Neural progenitor cell (in vitro differentiated cells): Measurements from ENCODE around the gene HSF2BP. TPM values are rescaled to one million over a fixed set of nuclear protein-coding genes. Genes with fewer than 3 reads are reported as not detected.

Experiments
- DNase-seq: peaks from one replicate; pipeline ENCODE4 v3.0.0-alpha.2; 2016; ENCODE audit warnings: low spot score
- H2AFZ ChIP-seq: fragments of 200-600 bp; sonication (generic); replicated peaks from 2 replicates; pipeline ENCODE4 v1.6.1; 2016; ENCODE audit warnings: antibody characterized with exemption
- H3F3A ChIP-seq: fragments of 200-600 bp; sonication (generic); 2 replicates; pipeline ENCODE4 v1.6.1; 2016; ENCODE audit warnings: antibody characterized with exemption, low read depth
- H3K27ac ChIP-seq: fragments of 200-600 bp; sonication (generic); 2 replicates; pipeline ENCODE4 v1.5.1; 2016; ENCODE audit warnings: mild to moderate bottlenecking
- H3K27me3 ChIP-seq: fragments of 200-600 bp; sonication (generic); 2 replicates; pipeline ENCODE4 v1.6.1; 2016; ENCODE audit warnings: mild to moderate bottlenecking, moderate library complexity
- H3K36me3 ChIP-seq: fragments of 200-600 bp; sonication (generic); 2 replicates; pipeline ENCODE4 v1.5.1; 2016
- H3K4me1 ChIP-seq: fragments of 200-600 bp; sonication (generic); 2 replicates; pipeline ENCODE4 v1.6.1; 2016; ENCODE audit warnings: mixed run types
- H3K4me2 ChIP-seq: fragments of 200-600 bp; sonication (generic); 2 replicates; pipeline ENCODE4 v1.6.1; 2016
- H3K4me3 ChIP-seq: fragments of 200-600 bp; sonication (generic); 2 replicates; pipeline ENCODE4 v1.5.1; 2016
- H3K79me2 ChIP-seq: fragments of 200-600 bp; sonication (generic); 2 replicates; pipeline ENCODE4 v1.6.1; 2016; ENCODE audit warnings: low read depth
- H3K9ac ChIP-seq: fragments of 200-600 bp; sonication (generic); 2 replicates; pipeline ENCODE4 v1.6.1; 2016
- H3K9me3 ChIP-seq: fragments of 200-600 bp; sonication (generic); 2 replicates; pipeline ENCODE4 v1.5.1; 2016; ENCODE audit warnings: low read depth
- H4K20me1 ChIP-seq: fragments of 200-600 bp; sonication (generic); 2 replicates; pipeline ENCODE4 v1.6.1; 2016; ENCODE audit warnings: low read depth
- H3K27ac Mint-ChIP-seq: 3 replicates; pipeline ENCODE4 v1.8.0; 2021; ENCODE audit warnings: mixed read lengths
- H3K27me3 Mint-ChIP-seq: 2 replicates; pipeline ENCODE4 v1.8.0; 2022; ENCODE audit warnings: low read depth, mild to moderate bottlenecking, inconsistent platforms, moderate library complexity, mixed read lengths; ENCODE audit not compliant: insufficient read depth
- H3K36me3 Mint-ChIP-seq: 3 replicates; pipeline ENCODE4 v1.8.0; 2021; ENCODE audit warnings: mixed read lengths
- H3K4me1 Mint-ChIP-seq: 3 replicates; pipeline ENCODE4 v1.8.0; 2021; ENCODE audit warnings: mixed read lengths
- H3K4me3 Mint-ChIP-seq: 3 replicates; pipeline ENCODE4 v1.8.0; 2021; ENCODE audit warnings: mild to moderate bottlenecking, moderate library complexity, mixed read lengths
- H3K9me3 Mint-ChIP-seq: 3 replicates; pipeline ENCODE4 v1.8.0; 2020; ENCODE audit warnings: mixed read lengths
- EZH2 ChIP-seq: fragments of 200-600 bp; sonication (generic); IDR thresholded peaks from 2 replicates; pipeline ENCODE4 v1.6.1; 2017; ENCODE audit warnings: antibody characterized with exemption, mild to moderate bottlenecking, moderate library complexity
- EZH2phosphoT487 ChIP-seq: fragments of 200-600 bp; sonication (generic); IDR thresholded peaks from 2 replicates; pipeline ENCODE4 v1.6.1; 2017; ENCODE audit warnings: antibody characterized with exemption
- total RNA-seq: library from RNA; depleted of rRNA; stranded (reverse); fragments of >200 nt; gene quantifications from 2 replicates; pipeline ENCODE4 v1.2.3, GENCODE V29; 2015; ENCODE audit warnings: low replicate concordance
- TF ChIP-seq, protein P1 (sequence below): fragments of 200-600 bp; sonication (generic); IDR thresholded peaks from 2 replicates; pipeline ENCODE4 v1.5.1; 2017; ENCODE audit warnings: antibody characterized with exemption, mild to moderate bottlenecking

Gene HSF2BP
- total RNA-seq, 1 donor from 2014 or later: 0.71 TPM

GRCh38 chr21:43585514-43585913 is 73.8 kb downstream of the HSF2BP start:
- Histone ChIP-seq H3K4me1 (peaks cover 10% of the 10 kb centered on the region), H3K27ac (no peak overlapping the region), H3K9ac (no peak overlapping the region), H4K20me1 (no peaks in the 10 kb centered on the region), H2AFZ (no peak overlapping the region), H3K4me2 (no peak overlapping the region), H3K9me3 (no peaks in the 10 kb centered on the region), H3K36me3 (no peaks in the 10 kb centered on the region), H3K4me3 (no peak overlapping the region), H3K27me3 (no peaks in the 10 kb centered on the region), H3F3A (no peaks in the 10 kb centered on the region), H3K79me2 (no peaks in the 10 kb centered on the region)
- H3K27ac Mint-ChIP-seq: peak overlapping the region; percentile 36
- DNase-seq: no peak
- H3K27me3 Mint-ChIP-seq: peaks cover 8% of the 10 kb centered on the region
- H3K36me3 Mint-ChIP-seq: no peaks in the 10 kb centered on the region
- H3K4me3 Mint-ChIP-seq: no peak overlapping the region
- H3K4me1 Mint-ChIP-seq: peaks cover 15% of the 10 kb centered on the region
- TF ChIP-seq EZH2phosphoT487 (no peak), EZH2 (no peak)
- TF ChIP-seq, protein P1, sequence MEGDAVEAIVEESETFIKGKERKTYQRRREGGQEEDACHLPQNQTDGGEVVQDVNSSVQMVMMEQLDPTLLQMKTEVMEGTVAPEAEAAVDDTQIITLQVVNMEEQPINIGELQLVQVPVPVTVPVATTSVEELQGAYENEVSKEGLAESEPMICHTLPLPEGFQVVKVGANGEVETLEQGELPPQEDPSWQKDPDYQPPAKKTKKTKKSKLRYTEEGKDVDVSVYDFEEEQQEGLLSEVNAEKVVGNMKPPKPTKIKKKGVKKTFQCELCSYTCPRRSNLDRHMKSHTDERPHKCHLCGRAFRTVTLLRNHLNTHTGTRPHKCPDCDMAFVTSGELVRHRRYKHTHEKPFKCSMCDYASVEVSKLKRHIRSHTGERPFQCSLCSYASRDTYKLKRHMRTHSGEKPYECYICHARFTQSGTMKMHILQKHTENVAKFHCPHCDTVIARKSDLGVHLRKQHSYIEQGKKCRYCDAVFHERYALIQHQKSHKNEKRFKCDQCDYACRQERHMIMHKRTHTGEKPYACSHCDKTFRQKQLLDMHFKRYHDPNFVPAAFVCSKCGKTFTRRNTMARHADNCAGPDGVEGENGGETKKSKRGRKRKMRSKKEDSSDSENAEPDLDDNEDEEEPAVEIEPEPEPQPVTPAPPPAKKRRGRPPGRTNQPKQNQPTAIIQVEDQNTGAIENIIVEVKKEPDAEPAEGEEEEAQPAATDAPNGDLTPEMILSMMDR: no peak
- H3K9me3 Mint-ChIP-seq: no peaks in the 10 kb centered on the region

- no peaks in the 10 kb centered on the region for H3K36me3 ChIP-seq
- peak overlapping the region; percentile 65 for H3K27ac Mint-ChIP-seq
- no peaks in the 10 kb centered on the region for H3K27me3 ChIP-seq
- TF ChIP-seq EZH2phosphoT487: no peak
- TF ChIP-seq, protein P1: no peak
- TF ChIP-seq EZH2: no peak
- no peak for DNase-seq
- H3K9me3 Mint-ChIP-seq: no peaks in the 10 kb centered on the region
- no peaks in the 10 kb centered on the region for H3K36me3 Mint-ChIP-seq
- H3K4me2 ChIP-seq: no peak overlapping the region
- H3K79me2 ChIP-seq: no peaks in the 10 kb centered on the region
- H3K4me1 Mint-ChIP-seq: peaks cover 8% of the 10 kb centered on the region
- H3K4me3 ChIP-seq: no peak overlapping the region
- no peak overlapping the region for H3K4me3 Mint-ChIP-seq
- peaks cover 5% of the 10 kb centered on the region for H3K27me3 Mint-ChIP-seq
- no peak overlapping the region for H3K9ac ChIP-seq
- H2AFZ ChIP-seq: no peak overlapping the region
- H3K27ac ChIP-seq: no peak overlapping the region
- no peaks in the 10 kb centered on the region for H3K9me3 ChIP-seq
- no peaks in the 10 kb centered on the region for H4K20me1 ChIP-seq
- peaks cover 4% of the 10 kb centered on the region for H3K4me1 ChIP-seq
- no peaks in the 10 kb centered on the region for H3F3A ChIP-seq
Measured at GRCh38 chr21:43581453-43581852, 77.8 kb downstream of the HSF2BP start.

DNA sequence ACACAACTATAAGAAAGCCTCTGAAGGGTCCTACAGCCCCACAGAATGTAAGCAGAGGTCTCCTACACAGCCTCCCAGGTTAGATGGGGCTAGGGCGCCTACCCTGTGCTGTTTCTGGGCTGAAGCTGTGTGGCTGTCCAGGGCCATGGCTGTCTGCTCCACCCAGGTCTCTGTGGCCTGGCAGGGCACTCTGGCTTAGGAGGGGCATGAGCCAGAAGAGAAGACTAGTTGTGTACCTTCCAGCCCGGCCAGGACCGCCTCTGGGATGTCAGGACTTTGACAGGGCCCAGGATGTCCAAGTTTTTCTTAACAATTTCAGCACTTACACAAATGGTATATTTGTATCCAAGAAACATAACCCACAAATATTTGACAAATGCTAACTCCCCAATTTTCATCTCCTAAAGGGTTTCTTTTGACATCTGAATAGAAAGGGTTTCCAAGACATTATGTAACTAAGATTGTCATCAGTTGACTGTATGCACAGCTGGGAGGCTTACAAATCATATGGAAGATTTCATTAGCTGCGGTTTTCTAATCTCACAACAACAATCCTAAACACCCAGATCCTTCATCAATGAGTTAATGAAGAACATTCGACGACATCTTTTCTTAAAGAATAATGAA is 80.5 kb downstream of the HSF2BP start:
- Histone ChIP-seq H3F3A (no peaks in the 10 kb centered on the region), H3K27ac (no peak overlapping the region), H3K4me3 (no peak overlapping the region), H3K9me3 (no peaks in the 10 kb centered on the region), H3K4me2 (no peak overlapping the region), H4K20me1 (no peaks in the 10 kb centered on the region), H3K27me3 (no peaks in the 10 kb centered on the region), H2AFZ (no peak overlapping the region), H3K9ac (no peak overlapping the region), H3K79me2 (no peaks in the 10 kb centered on the region), H3K36me3 (no peaks in the 10 kb centered on the region), H3K4me1 (no peaks in the 10 kb centered on the region)
- Mint-ChIP-seq H3K4me3 (no peak overlapping the region), H3K27ac (no peak overlapping the region), H3K27me3 (peaks cover 9% of the 10 kb centered on the region), H3K36me3 (no peaks in the 10 kb centered on the region), H3K9me3 (no peaks in the 10 kb centered on the region), H3K4me1 (peaks cover 12% of the 10 kb centered on the region)
- TF ChIP-seq, protein P1: no peak
- TF ChIP-seq EZH2: no peak
- TF ChIP-seq EZH2phosphoT487: no peak
- DNase-seq: no peak
